Mesenchymal stem cell (in vitro differentiated cells and primary cell): ENCODE results near the gene RPUSD4.

Experiments
- DNase-seq: peaks from one replicate; pipeline ENCODE4 v3.0.0-alpha.2; 2013
- H2AFZ ChIP-seq: one replicate; pipeline ENCODE4 v1.6.1; 2013; ENCODE audit warnings: low read depth, mild to moderate bottlenecking, control low read depth, inconsistent platforms, low read length, moderate library complexity
- H2AK5ac ChIP-seq: 2 replicates; pipeline ENCODE4 v1.6.1; 2013; ENCODE audit warnings: low read length, moderate library complexity, mild to moderate bottlenecking, inconsistent platforms; ENCODE audit not compliant: severe bottlenecking
- H2BK120ac ChIP-seq: one replicate; pipeline ENCODE4 v1.6.1; 2013; ENCODE audit warnings: low read depth, mild to moderate bottlenecking, inconsistent platforms, low read length, moderate library complexity
- H2BK12ac ChIP-seq, 2 experiments: one replicate each; pipeline ENCODE4 v1.6.1; 2013; ENCODE audit warnings: inconsistent platforms in 2 of 2, low read length in 2 of 2, mild to moderate bottlenecking in 2 of 2, moderate library complexity in 2 of 2, control low read depth in 1 of 2
- H2BK15ac ChIP-seq: one replicate; pipeline ENCODE4 v1.6.1; 2013; ENCODE audit warnings: mild to moderate bottlenecking, low read depth, inconsistent platforms; ENCODE audit not compliant: poor library complexity, severe bottlenecking
- H2BK5ac ChIP-seq: 2 replicates; pipeline ENCODE4 v1.6.1; 2013; ENCODE audit warnings: low read depth, mild to moderate bottlenecking, low read length, control low read depth, inconsistent platforms; ENCODE audit not compliant: poor library complexity, severe bottlenecking
- H3K14ac ChIP-seq, 2 experiments: one replicate each; pipeline ENCODE4 v1.6.1; 2013; ENCODE audit warnings: inconsistent platforms in 2 of 2, low read length in 2 of 2, control low read depth in 1 of 2, mild to moderate bottlenecking in 1 of 2, moderate library complexity in 1 of 2
- H3K18ac ChIP-seq, 2 experiments: one replicate each; pipeline ENCODE4 v1.6.1; 2013; ENCODE audit warnings: inconsistent platforms in 2 of 2, low read length in 2 of 2, control low read depth in 1 of 2, low read depth in 1 of 2, mild to moderate bottlenecking in 1 of 2
- H3K23ac ChIP-seq, 2 experiments: one replicate each; pipeline ENCODE4 v1.6.1; 2013; ENCODE audit warnings: inconsistent platforms in 2 of 2, low read length in 2 of 2, mild to moderate bottlenecking in 2 of 2, moderate library complexity in 2 of 2, control low read depth in 1 of 2
- H3K27ac ChIP-seq: 2 replicates; pipeline ENCODE4 v1.5.1; 2013; ENCODE audit warnings: mild to moderate bottlenecking, moderate library complexity, low read length, control low read depth, inconsistent platforms; ENCODE audit not compliant: poor library complexity, severe bottlenecking
- H3K27me3 ChIP-seq, 2 experiments: 2 replicates each; pipeline versions ENCODE4 v1.6.1 to v1.7.0; 2013; ENCODE audit warnings: low read length in 2 of 2, mild to moderate bottlenecking in 2 of 2, moderate library complexity in 2 of 2, control low read depth in 1 of 2, inconsistent platforms in 1 of 2; ENCODE audit not compliant: control insufficient read depth in 1 of 2, insufficient read depth in 1 of 2
- H3K36me3 ChIP-seq, 2 experiments: 2 replicates each; pipeline versions ENCODE4 v1.6.1 to v1.7.0; 2013; ENCODE audit warnings: low read length in 2 of 2, control low read depth in 1 of 2, inconsistent platforms in 1 of 2, low read depth in 1 of 2, mild to moderate bottlenecking in 1 of 2; ENCODE audit not compliant: insufficient read depth in 2 of 2, control insufficient read depth in 1 of 2
- H3K4ac ChIP-seq, 2 experiments: one replicate each; pipeline ENCODE4 v1.6.1; 2013; ENCODE audit warnings: inconsistent platforms in 2 of 2, low read length in 2 of 2, mild to moderate bottlenecking in 2 of 2, moderate library complexity in 2 of 2, control low read depth in 1 of 2, low read depth in 1 of 2
- H3K4me1 ChIP-seq: 2 replicates; pipeline ENCODE4 v1.6.1; 2013; ENCODE audit warnings: low read depth, low read length, control low read depth; ENCODE audit not compliant: control insufficient read depth, insufficient read depth
- H3K4me2 ChIP-seq: 2 replicates; pipeline ENCODE4 v1.6.1; 2013; ENCODE audit warnings: low read length, mild to moderate bottlenecking, inconsistent platforms; ENCODE audit not compliant: poor library complexity, severe bottlenecking
- H3K4me3 ChIP-seq, 2 experiments: 2 replicates each; pipeline versions ENCODE4 v1.5.1 to v1.7.0; 2013; ENCODE audit warnings: low read length in 2 of 2, mild to moderate bottlenecking in 2 of 2, control low read depth in 1 of 2, low read depth in 1 of 2; ENCODE audit not compliant: insufficient read depth in 1 of 2
- H3K79me1 ChIP-seq: replicated peaks from 2 replicates; pipeline ENCODE4 v1.6.1; 2013; ENCODE audit warnings: mild to moderate bottlenecking, control low read depth, low read length, inconsistent platforms; ENCODE audit not compliant: poor library complexity, severe bottlenecking
- H3K9ac ChIP-seq: 2 replicates; pipeline ENCODE4 v1.7.0; 2013; ENCODE audit warnings: mild to moderate bottlenecking, low read length, moderate library complexity
- H3K9me3 ChIP-seq: 2 replicates; pipeline ENCODE4 v1.7.0; 2013; ENCODE audit warnings: mild to moderate bottlenecking, low read length; ENCODE audit not compliant: control insufficient read depth
- H4K8ac ChIP-seq: one replicate; pipeline ENCODE4 v1.6.1; 2013; ENCODE audit warnings: inconsistent platforms, mild to moderate bottlenecking, low read length, moderate library complexity
- H4K91ac ChIP-seq: one replicate; pipeline ENCODE4 v1.6.1; 2013; ENCODE audit warnings: mild to moderate bottlenecking, low read length, inconsistent platforms
- WGBS: methylation state at CpG from one replicate; pipeline ENCODE4 v1.1.7; 2013; ENCODE audit warnings: mixed read lengths; 5-methylcytosine and 5-hydroxymethylcytosine counted together

The RPUSD4 gene

GRCh38 chr11:126233391-126233790 is 21.9 kb upstream of the RPUSD4 start:
- Histone ChIP-seq H2BK120ac (no peak overlapping the region), H2BK12ac (no peak overlapping the region), H2BK15ac (no peak overlapping the region), H3K4me3 (no peak overlapping the region), H4K91ac (no peak overlapping the region), H3K4me2 (no peak overlapping the region), H3K14ac (no peak overlapping the region), H3K79me1 (peaks cover 11% of the 10 kb centered on the region), H3K4ac (no peak overlapping the region), H3K18ac (no peak overlapping the region), H3K27ac (no peak overlapping the region), H3K23ac (no peak overlapping the region), H2AK5ac (no peak overlapping the region), H3K9ac (no peak overlapping the region), H3K4me1 (peaks cover 1% of the 10 kb centered on the region), H3K36me3 (peaks cover 0 to 29% of the 10 kb centered on the region in 2 experiments), H3K27me3 (no peaks in the 10 kb centered on the region), H4K8ac (no peak overlapping the region), H2BK5ac (no peak overlapping the region), H2AFZ (no peak overlapping the region), H3K9me3 (no peaks in the 10 kb centered on the region)
- WGBS: no CpG with 5 or more reads among the region's 4 CpGs
- DNase-seq: peak; percentile 16

DNA sequence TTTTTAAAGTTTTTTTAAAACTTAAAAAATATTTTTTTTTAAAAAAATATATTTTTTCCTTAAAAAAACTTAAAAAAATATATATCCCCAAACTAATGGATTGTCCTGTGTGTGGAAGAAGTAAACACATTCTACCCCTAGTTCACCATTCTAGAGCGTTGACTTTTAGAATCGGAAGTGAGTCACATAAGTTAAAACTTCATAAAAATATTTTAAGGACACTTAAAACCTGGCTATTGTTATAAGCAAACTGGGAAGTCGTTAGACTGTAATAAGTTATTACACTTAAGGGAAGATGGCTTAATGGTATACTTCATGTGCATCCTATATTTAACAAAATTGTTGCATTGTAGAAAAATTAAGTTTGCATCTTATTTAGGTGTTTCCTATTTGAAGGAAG is 21.2 kb upstream of the RPUSD4 start:
- DNase-seq: no peak
- H2AK5ac ChIP-seq: no peak overlapping the region
- H2BK15ac ChIP-seq: no peak overlapping the region
- H3K9me3 ChIP-seq: no peaks in the 10 kb centered on the region
- H3K4me2 ChIP-seq: no peak overlapping the region
- H2AFZ ChIP-seq: no peak overlapping the region
- H2BK120ac ChIP-seq: no peak overlapping the region
- peaks cover 16% of the 10 kb centered on the region for H3K79me1 ChIP-seq
- H4K91ac ChIP-seq: no peak overlapping the region
- H3K27ac ChIP-seq: no peak overlapping the region
- H3K9ac ChIP-seq: no peak overlapping the region
- H3K23ac ChIP-seq: no peak overlapping the region
- no peak overlapping the region for H3K4me3 ChIP-seq
- no peak overlapping the region for H4K8ac ChIP-seq
- H3K14ac ChIP-seq: no peak overlapping the region
- H2BK5ac ChIP-seq: no peak overlapping the region
- no peaks in the 10 kb centered on the region for H3K27me3 ChIP-seq
- H3K4me1 ChIP-seq: peaks cover 1% of the 10 kb centered on the region
- H3K4ac ChIP-seq: no peak overlapping the region
- WGBS: no CpG with 5 or more reads among the region's 3 CpGs
- H2BK12ac ChIP-seq: no peak overlapping the region
- H3K18ac ChIP-seq: no peak overlapping the region
- H3K36me3 ChIP-seq: peaks cover 0 to 26% of the 10 kb centered on the region in 2 experiments

- H2BK12ac ChIP-seq: no peak overlapping the region
These were observed 20.4 kb upstream of the RPUSD4 start for GRCh38 chr11:126231725-126232459.

DNA sequence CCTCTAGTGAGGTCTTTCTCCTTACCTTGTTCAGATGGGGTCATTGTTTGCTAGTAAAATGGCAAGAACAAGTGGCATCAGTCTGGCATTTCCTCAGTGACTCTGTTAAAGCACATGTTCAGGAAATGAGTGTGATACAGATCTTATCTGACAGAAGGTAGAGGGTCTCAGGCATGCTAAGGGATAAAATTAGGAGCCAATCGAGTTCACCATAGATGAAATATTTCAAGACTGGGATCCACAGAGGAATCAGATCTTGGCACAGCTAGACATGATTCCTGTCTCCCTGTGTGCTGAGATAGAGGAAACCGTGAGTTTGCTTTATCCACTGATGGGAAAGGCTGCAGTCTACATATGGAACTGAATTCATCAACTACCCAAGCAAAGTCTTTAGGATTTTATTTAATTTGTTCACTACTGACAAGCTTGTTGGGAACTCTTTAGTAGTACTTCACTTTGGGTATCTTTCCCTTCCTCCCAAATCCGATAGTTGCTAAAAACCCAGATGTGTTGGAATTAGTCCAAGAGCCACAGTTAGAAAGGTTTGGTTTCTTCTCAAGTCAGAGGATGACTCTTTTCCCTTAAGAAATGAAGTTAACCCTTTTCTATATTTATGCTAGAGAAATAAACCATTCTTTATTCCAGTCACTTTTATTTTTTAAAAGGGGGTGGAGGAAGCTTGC is 18.5 kb upstream of the RPUSD4 start:
- Histone ChIP-seq H3K9me3 (no peaks in the 10 kb centered on the region), H3K4me2 (no peak overlapping the region), H3K27ac (no peak overlapping the region), H4K8ac (no peak overlapping the region), H4K91ac (no peak overlapping the region), H3K36me3 (peaks cover 0 to 15% of the 10 kb centered on the region in 2 experiments), H3K18ac (no peak overlapping the region), H2AFZ (no peak overlapping the region), H3K14ac (no peak overlapping the region), H3K23ac (no peak overlapping the region), H2BK120ac (no peak overlapping the region), H3K4me3 (no peak overlapping the region), H3K79me1 (peaks cover 21% of the 10 kb centered on the region), H2AK5ac (no peak overlapping the region), H3K4me1 (peaks cover 1% of the 10 kb centered on the region), H3K4ac (no peak overlapping the region), H2BK5ac (no peak overlapping the region), H3K9ac (no peak overlapping the region), H2BK12ac (no peak overlapping the region), H2BK15ac (no peak overlapping the region), H3K27me3 (no peaks in the 10 kb centered on the region)
- no peak for DNase-seq
- WGBS: 97% methylated on average over 3 of the region's 3 CpGs

More at GRCh38 chr11:126231725-126232459, 20.4 kb upstream of the RPUSD4 start:
- Histone ChIP-seq H3K4me2 (no peak overlapping the region), H2AFZ (no peak overlapping the region), H3K9me3 (no peaks in the 10 kb centered on the region), H3K18ac (no peak overlapping the region), H2BK120ac (no peak overlapping the region), H3K4me1 (peaks cover 1% of the 10 kb centered on the region), H3K14ac (no peak overlapping the region), H2BK15ac (no peak overlapping the region), H3K36me3 (peaks cover 0 to 26% of the 10 kb centered on the region in 2 experiments), H2BK5ac (no peak overlapping the region), H3K9ac (no peak overlapping the region), H3K79me1 (peaks cover 16% of the 10 kb centered on the region), H4K91ac (no peak overlapping the region), H4K8ac (no peak overlapping the region), H3K4me3 (no peak overlapping the region), H3K23ac (no peak overlapping the region), H2AK5ac (no peak overlapping the region), H3K4ac (no peak overlapping the region), H3K27ac (no peak overlapping the region), H3K27me3 (no peaks in the 10 kb centered on the region)
- DNase-seq: peak; percentile 63
- WGBS: 99% methylated on average over 6 of the region's 6 CpGs
